ENCODE data around the gene LNP1.
A peak's percentile ranks its signal among the peaks of the same experiment; 100 is the strongest.

LNP1 gene

DNA sequence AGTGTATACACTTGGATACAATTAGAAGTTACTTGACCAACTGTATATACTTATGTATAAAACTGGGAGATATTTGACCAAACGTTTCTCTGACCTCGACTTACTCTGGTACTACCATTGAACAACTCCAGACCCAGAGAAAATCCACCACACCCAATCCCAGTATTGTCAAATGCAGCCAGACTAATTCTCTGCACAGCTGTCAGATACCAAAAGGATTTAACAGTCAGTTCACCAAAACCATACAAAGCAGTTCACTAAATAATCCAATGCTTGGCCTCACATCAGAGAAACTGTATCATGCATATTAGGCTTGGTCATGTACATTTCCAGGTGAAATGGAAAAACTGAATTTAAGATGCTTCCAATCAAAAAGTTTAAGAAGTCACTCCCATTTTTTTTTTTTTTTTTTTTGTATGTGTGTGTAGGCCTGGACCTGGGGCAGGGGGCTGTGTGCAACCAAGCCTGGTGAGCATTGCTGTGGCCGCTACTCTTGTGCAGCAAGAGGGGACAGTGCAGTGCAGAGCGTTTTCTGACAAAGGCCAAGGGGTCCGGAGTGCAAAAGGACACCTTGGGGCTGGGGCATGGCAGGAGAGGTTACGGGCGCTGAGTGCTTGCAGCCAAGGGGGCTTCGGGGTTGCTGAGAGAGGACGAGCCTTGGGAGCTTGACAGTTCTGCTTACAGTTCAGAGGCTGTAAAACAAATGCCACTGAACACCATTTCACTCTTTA lies 1.8 kb upstream of the LNP1 start:
- no peak for DNase-seq (ENCODE audit: low read depth)

DNA sequence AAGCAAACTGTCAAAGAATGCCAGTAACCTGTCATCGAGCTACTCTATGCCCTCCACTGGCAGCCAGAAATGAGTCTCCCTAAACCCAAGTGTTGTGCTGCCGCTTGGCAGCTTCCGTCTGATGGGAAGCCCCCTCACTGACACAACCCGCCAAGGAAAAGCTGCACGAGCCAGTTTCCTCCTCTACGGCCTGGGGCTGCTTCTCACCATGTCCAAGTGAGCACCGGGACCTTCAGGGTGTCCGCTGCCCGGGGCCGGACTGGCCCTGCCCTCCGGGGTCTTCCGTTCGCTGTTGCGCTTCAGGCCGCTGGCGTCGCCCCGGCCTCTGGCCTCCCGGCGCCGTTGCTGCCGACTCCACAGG lies 940 bp upstream of the LNP1 start:
- peak; percentile 50 for DNase-seq (ENCODE audit: low read depth)

GRCh38 chr3:100401674-100402041 lies 319 bp downstream of the LNP1 start:
- peak; percentile 72 for DNase-seq (ENCODE audit: low read depth)

DNA sequence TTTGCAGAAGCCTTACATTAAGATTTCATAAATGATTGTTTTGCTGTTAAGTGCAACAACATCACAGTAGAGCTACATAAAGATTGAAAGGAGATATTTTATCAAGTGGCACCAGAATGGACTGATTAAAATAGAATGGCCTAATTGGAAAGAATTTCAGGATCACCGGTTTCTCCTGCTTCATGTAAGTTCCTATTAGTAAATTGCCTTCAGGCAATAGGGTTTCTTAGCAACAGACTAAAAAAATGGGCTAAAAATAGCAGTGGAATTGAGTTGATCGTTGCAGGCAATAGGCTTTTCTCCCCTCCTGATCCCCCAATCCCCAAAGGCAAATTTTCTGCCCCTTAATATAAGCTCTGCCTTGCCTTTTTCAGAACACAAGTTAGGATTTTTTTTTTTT lies 917 bp downstream of the LNP1 start:
- peak; percentile 72 for DNase-seq (ENCODE audit: low read depth)

- DNase-seq (ENCODE audit: low read depth): no peak
Observed at GRCh38 chr3:100402891-100403290, 1.6 kb downstream of the LNP1 start.

DNA sequence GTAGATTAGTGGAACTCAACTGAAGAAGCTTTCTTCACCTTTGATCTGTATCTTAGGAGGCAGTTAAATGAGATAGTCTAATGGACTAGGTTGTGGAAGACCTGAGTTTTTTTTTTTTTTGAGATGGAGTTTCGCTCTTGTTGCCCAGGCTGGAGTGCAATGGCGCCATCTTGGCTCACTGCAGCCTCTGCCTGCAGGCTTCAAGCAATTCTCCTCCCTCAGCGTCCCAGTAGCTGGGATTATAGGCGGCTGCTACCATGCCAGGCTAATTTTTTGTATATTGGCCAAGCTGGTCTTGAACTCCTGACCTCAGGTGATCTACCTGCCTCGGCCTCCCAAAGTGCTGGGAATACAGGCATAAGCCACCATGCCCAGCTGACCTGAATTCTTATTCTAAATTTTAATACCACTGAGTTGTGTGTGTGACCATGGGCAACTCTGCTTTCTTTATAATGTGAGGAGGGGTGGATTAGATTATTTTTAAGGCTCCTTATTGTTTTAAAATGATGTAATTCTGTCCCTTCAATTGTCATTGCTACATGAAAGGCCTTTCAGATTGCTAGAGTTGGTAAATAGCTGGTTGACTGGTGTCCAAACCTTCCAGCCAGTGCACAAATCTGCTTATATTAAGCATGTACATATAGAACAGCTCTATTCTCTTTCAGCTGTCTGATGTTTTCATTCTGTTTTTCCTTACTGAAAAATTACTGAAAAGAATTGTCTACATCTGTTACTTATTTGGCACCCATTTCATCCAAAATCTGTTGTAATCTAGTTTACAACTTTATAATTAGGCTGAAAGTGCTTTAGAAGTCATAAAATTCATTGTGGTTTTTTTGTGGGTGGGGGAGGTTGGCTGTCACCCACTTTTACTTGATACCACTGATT lies 2.3 kb downstream of the LNP1 start:
- DNase-seq (ENCODE audit: low read depth): no peak

GRCh38 chr3:100404250-100404548 lies 2.9 kb downstream of the LNP1 start:
- no peak for DNase-seq (ENCODE audit: low read depth)

DNA sequence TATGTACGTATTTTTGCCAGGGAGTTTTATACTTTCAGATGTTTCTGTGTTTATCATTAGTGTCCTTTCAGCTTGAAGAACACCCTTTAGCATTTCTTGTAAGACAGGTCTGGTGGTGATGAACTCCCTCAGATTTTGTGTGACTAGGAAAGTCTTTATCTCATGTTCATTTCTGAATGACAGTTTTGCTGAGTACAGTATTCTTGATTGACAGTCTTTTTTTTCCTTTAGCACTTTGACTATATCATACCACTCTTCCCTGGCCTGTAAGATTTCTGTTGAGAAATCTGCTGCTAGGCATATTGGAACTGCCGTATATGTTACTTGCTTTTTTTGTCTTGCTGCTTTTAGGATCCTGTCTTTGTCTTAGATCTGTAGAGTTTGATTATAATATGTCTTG lies 5.8 kb downstream of the LNP1 start:
- no peak for DNase-seq (ENCODE audit: low read depth)

- peak; percentile 13 for DNase-seq (ENCODE audit: low read depth)
Observed at GRCh38 chr3:100407977-100408532, 6.7 kb downstream of the LNP1 start.

GRCh38 chr3:100411091-100411982 lies 10.0 kb downstream of the LNP1 start:
- DNase-seq (ENCODE audit: low read depth): no peak

GRCh38 chr3:100412912-100413590 lies 11.7 kb downstream of the LNP1 start:
- DNase-seq (ENCODE audit: low read depth): no peak

DNA sequence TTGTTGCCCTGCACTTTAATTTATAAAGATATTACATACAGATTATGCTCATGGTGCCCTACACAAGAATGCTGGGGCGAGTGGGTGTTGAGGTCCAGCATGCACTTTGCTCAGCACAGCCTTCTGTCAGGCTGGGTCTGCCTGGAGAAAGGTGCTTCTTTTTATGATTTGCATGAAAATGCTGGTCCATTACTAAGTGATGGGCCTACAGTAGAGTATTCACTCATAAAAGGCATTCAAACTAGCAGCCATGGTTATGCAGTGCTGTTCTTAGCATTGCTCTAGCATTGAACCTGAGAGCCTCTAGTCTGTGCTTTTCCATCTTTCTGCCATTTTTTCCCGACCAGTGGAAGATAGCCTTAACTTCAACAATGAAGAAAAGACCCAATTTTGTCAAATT lies 12.3 kb downstream of the LNP1 start:
- no peak for DNase-seq (ENCODE audit: low read depth)

GRCh38 chr3:100416176-100416575 lies 14.8 kb downstream of the LNP1 start:
- DNase-seq (ENCODE audit: low read depth): no peak

DNA sequence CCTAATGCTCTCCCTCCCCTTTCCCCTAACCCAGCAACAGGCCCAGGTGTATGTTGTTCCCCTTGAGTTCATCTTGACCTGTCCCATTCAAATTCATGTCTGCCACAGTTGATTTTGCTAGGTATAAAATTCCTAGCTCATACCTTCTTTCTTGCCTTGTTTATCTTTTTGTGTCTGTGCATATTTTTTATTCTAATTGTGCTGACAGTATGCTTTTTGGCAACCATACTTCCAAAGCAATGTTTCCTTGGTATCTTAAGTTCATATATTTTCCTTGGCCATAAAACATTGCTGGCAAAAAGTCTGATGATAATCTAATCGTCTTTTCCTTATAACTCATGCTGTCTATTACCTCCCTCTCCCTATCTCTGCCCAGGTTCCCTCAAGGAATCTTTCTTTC lies 15.5 kb downstream of the LNP1 start:
- DNase-seq (ENCODE audit: low read depth): no peak

- DNase-seq (ENCODE audit: low read depth): no peak
Observed at GRCh38 chr3:100419406-100419805, 18.1 kb downstream of the LNP1 start.

GRCh38 chr3:100420885-100421284 lies 19.5 kb downstream of the LNP1 start:
- DNase-seq (ENCODE audit: low read depth): peak; percentile 16

GRCh38 chr3:100423611-100424010 lies 22.3 kb downstream of the LNP1 start:
- DNase-seq (ENCODE audit: low read depth): no peak

- DNase-seq (ENCODE audit: low read depth): no peak
Observed at GRCh38 chr3:100424261-100424660, 22.9 kb downstream of the LNP1 start.

GRCh38 chr3:100425316-100425715 lies 24.0 kb downstream of the LNP1 start:
- peak; percentile 19 for DNase-seq (ENCODE audit: low read depth)

DNA sequence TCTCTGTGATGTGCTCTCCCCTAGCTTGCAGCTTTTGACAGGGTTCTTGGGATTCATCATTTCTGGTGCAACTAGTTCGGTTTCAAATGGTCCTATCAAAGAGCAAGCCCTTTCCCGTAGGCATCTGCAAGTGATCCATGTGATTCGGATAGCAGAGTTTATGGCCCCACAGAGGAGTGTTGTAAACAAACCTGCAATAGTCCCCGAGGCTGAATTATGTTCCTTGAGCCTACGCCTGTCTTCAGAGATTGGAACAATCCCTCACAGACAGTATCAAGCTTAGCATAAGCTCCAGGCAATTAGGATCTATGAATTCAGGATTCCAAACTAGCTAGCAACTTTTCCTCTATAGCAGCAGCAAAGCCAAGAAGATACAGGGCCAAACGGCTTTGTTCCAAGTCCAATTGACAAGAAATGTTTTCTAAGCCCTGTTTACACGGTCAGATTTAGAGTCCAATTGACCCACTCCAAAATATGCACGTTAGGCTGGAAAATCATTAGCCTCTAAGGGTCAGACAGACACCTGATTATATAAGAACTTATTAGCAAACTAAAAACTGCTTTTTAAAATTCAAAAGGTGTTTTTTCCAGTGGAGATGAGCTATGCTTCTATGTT lies 24.8 kb downstream of the LNP1 start:
- no peak for DNase-seq (ENCODE audit: low read depth)

- DNase-seq (ENCODE audit: low read depth): no peak
Observed at GRCh38 chr3:100427699-100428098, 26.4 kb downstream of the LNP1 start.
